Esophagus muscularis mucosa (tissue), 3 donors: ENCODE measurements around the gene SAMD4A.

Experiments used
- CTCF ChIP-seq, 3 experiments: fragments of 200-600 bp in 2 of 3; fragments of 450-650 bp in 1 of 3; sonication (generic) in 2 of 3; IDR thresholded peaks; one replicate each; pipeline ENCODE4 v1.5.1; 2017 to 2019; ENCODE audit warnings: antibody characterized with exemption in 3 of 3, mild to moderate bottlenecking in 2 of 3, moderate library complexity in 1 of 3
- EP300 ChIP-seq: sonication (generic); formaldehyde crosslinking; IDR thresholded peaks from one replicate; pipeline ENCODE4 v1.6.1; 2017; ENCODE audit warnings: antibody characterized with exemption

GRCh38 chr14:54548491-54548890 lies 18.4 kb upstream of the SAMD4A start:
- no peak for TF ChIP-seq CTCF (IDR thresholded peaks at IDR 0.05)
- no peak for TF ChIP-seq EP300
